ENCODE results near the gene STPG2. TPM values are rescaled to one million over a fixed set of nuclear protein-coding genes. Genes with fewer than 3 reads are reported as not detected.

STPG2 gene
- total and polyA plus RNA-seq, 8 donors: 0.11 to 1.0 (median 0.64) TPM

GRCh38 chr4:98027827-98028226, 115.4 kb downstream of the STPG2 start:
- no peak for DNase-seq
- no peak for TF ChIP-seq CTCF (IDR thresholded peaks at IDR 0.05)
- ATAC-seq: no peak
- Histone ChIP-seq H3K27me3 (no peaks in the 10 kb centered on the region), H3K4me3 (no peak overlapping the region), H3K4me1 (no peaks in the 10 kb centered on the region), H3K9me3 (no peaks in the 10 kb centered on the region), H3K36me3 (no peaks in the 10 kb centered on the region), H3K27ac (no peak overlapping the region)
- 47 to 54% methylated on average over 2 of the region's 2 CpGs for WGBS, 2 donors
- intact Hi-C loops (cut with DNase I): no loop called here
- no peak for FAIRE-seq

- Histone ChIP-seq H3K27ac (no peak overlapping the region), H3K4me1 (no peaks in the 10 kb centered on the region), H3K9me3 (no peaks in the 10 kb centered on the region), H3K4me3 (no peak overlapping the region), H3K27me3 (no peaks in the 10 kb centered on the region), H3K36me3 (no peaks in the 10 kb centered on the region)
- no peak for DNase-seq
- no peak for TF ChIP-seq CTCF (IDR thresholded peaks at IDR 0.05)
- WGBS, 2 donors: 82 to 88% methylated on average over 3 of the region's 3 CpGs
- no peak for FAIRE-seq
- intact Hi-C loops (cut with DNase I): no loop called here
- ATAC-seq: no peak
Observed at GRCh38 chr4:98026362-98026761, 116.9 kb downstream of the STPG2 start.

- Histone ChIP-seq H3K4me1 (no peaks in the 10 kb centered on the region), H3K27ac (no peak overlapping the region), H3K36me3 (no peaks in the 10 kb centered on the region), H3K27me3 (no peaks in the 10 kb centered on the region), H3K4me3 (no peak overlapping the region), H3K9me3 (no peaks in the 10 kb centered on the region)
- 62 to 65% methylated on average over 3 of the region's 3 CpGs for WGBS, 2 donors
- ATAC-seq: no peak
- no peak for FAIRE-seq
- DNase-seq: no peak
- intact Hi-C loops (cut with DNase I): no loop called here
- no peak for TF ChIP-seq CTCF (IDR thresholded peaks at IDR 0.05)
Observed at GRCh38 chr4:98006814-98007412, 136.4 kb downstream of the STPG2 start.

GRCh38 chr4:98006060-98006459, 137.2 kb downstream of the STPG2 start:
- no peak for ATAC-seq
- no peaks in the 10 kb centered on the region for H3K36me3 ChIP-seq
- no peak overlapping the region for H3K27ac ChIP-seq
- no peaks in the 10 kb centered on the region for H3K4me1 ChIP-seq
- 88 to 90% methylated on average over 1 of the region's 1 CpG for WGBS, 2 donors
- TF ChIP-seq CTCF (IDR thresholded peaks at IDR 0.05): no peak
- DNase-seq: no peak
- intact Hi-C loops (cut with DNase I): no loop called here
- no peak overlapping the region for H3K4me3 ChIP-seq
- no peaks in the 10 kb centered on the region for H3K27me3 ChIP-seq
- H3K9me3 ChIP-seq: no peaks in the 10 kb centered on the region
- FAIRE-seq: no peak

- H3K27ac ChIP-seq: no peak overlapping the region
- no peaks in the 10 kb centered on the region for H3K27me3 ChIP-seq
- no peak for TF ChIP-seq CTCF (IDR thresholded peaks at IDR 0.05)
- no peak overlapping the region for H3K4me3 ChIP-seq
- H3K9me3 ChIP-seq: no peaks in the 10 kb centered on the region
- ATAC-seq (no peak), FAIRE-seq (no peak), DNase-seq (no peak)
- no peaks in the 10 kb centered on the region for H3K36me3 ChIP-seq
- intact Hi-C loops (cut with DNase I): no loop called here
- WGBS, 2 donors: 68 to 81% methylated on average over 2 of the region's 2 CpGs
- no peaks in the 10 kb centered on the region for H3K4me1 ChIP-seq
Observed at GRCh38 chr4:98000940-98001339, 142.3 kb downstream of the STPG2 start.
